Ishikawa (cell line): ENCODE data around the gene CST8.

Experiments
- CEBPB ChIP-seq: IDR thresholded peaks from 2 replicates; pipeline ENCODE4 v1.6.1; 2012
- CREB1 ChIP-seq: IDR thresholded peaks from 2 replicates; pipeline ENCODE4 v1.6.1; 2012; ENCODE audit warnings: low read depth
- EGR1 ChIP-seq: IDR thresholded peaks from 2 replicates; pipeline ENCODE4 v1.6.1; 2012
- EP300 ChIP-seq: IDR thresholded peaks from 2 replicates; pipeline ENCODE4 v1.6.1; 2012; ENCODE audit warnings: borderline replicate concordance
- FOXM1 ChIP-seq: IDR thresholded peaks from 2 replicates; pipeline ENCODE4 v1.6.1; 2012; ENCODE audit warnings: low read depth, borderline replicate concordance
- NFIC ChIP-seq: IDR thresholded peaks from 2 replicates; pipeline ENCODE4 v1.6.1; 2012
- RAD21 ChIP-seq: IDR thresholded peaks from 2 replicates; pipeline ENCODE4 v1.6.1; 2012; ENCODE audit warnings: low read depth
- REST ChIP-seq: IDR thresholded peaks from 2 replicates; pipeline ENCODE4 v1.6.1; 2012; ENCODE audit warnings: low read depth, mild to moderate bottlenecking
- TAF1 ChIP-seq: IDR thresholded peaks from 2 replicates; pipeline ENCODE4 v1.6.1; 2012; ENCODE audit warnings: low read depth, mild to moderate bottlenecking
- TCF12 ChIP-seq: IDR thresholded peaks from 2 replicates; pipeline ENCODE4 v1.6.1; 2012; ENCODE audit warnings: low read depth
- TEAD4 ChIP-seq: IDR thresholded peaks from 2 replicates; pipeline ENCODE4 v1.6.1; 2012
- USF1 ChIP-seq: IDR thresholded peaks from 2 replicates; pipeline ENCODE4 v1.6.1; 2012
- YY1 ChIP-seq: IDR thresholded peaks from 2 replicates; pipeline ENCODE4 v1.6.1; 2012; ENCODE audit warnings: low read depth
- ZBTB7A ChIP-seq: IDR thresholded peaks from 2 replicates; pipeline ENCODE4 v1.6.1; 2012; ENCODE audit warnings: low read depth
- TF ChIP-seq, protein P1 (sequence below): IDR thresholded peaks from 2 replicates; pipeline ENCODE4 v1.6.1; 2012

The CST8 gene

GRCh38 chr20:23490817-23491216, at the start of gene CST8:
Gene CST8 (plus strand): TSS chr20:23491117. CDS start chr20:23491668, 551 bp downstream.
- TF ChIP-seq YY1 (no peak), CREB1 (no peak), NFIC (no peak), TCF12 (no peak), TAF1 (no peak), EP300 (no peak), REST (no peak), FOXM1 (no peak)
- TF ChIP-seq, protein P1, sequence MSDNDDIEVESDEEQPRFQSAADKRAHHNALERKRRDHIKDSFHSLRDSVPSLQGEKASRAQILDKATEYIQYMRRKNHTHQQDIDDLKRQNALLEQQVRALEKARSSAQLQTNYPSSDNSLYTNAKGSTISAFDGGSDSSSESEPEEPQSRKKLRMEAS: no peak

DNA sequence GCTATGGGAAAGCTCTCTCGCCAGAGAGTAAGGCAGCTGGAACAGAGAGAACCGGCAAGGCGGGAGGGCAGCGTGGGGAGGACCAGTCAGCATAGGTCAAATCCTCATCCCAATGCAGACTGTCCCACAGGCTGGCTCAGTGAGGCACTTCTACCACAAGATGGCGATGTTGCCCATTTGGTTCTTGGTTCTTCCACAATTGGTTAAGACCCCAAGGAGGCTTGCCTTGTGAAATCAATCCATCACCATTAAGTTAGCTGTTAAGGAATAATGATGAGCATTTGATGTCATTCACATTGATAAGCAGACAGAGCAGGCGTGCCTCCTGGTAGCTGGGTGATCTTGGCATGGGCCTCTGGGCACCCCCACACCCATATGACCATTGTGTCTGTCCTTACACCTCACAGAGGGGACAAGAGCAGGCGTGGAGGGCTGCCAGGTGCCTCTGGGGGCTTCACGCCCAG, 49.0 kb upstream of the CST8 start:
- TF ChIP-seq RAD21 (peak; percentile 67), TCF12 (no peak), YY1 (no peak)

- TF ChIP-seq TEAD4: no peak
- no peak for TF ChIP-seq EP300
- no peak for TF ChIP-seq YY1
- TF ChIP-seq TAF1: no peak
Observed at GRCh38 chr20:23442436-23442835, 48.5 kb upstream of the CST8 start.

GRCh38 chr20:23444859-23445258, 46.1 kb upstream of the CST8 start:
- TF ChIP-seq USF1: no peak
- TF ChIP-seq CEBPB: no peak
- no peak for TF ChIP-seq NFIC
- TF ChIP-seq, protein P1: no peak
- TF ChIP-seq EGR1: no peak
- no peak for TF ChIP-seq TCF12
- no peak for TF ChIP-seq CREB1
- TF ChIP-seq YY1: no peak
- no peak for TF ChIP-seq EP300
- no peak for TF ChIP-seq TEAD4
- no peak for TF ChIP-seq RAD21
- TF ChIP-seq ZBTB7A: no peak
- no peak for TF ChIP-seq REST
- TF ChIP-seq FOXM1: no peak
- TF ChIP-seq TAF1: no peak

GRCh38 chr20:23445596-23446217, 45.2 kb upstream of the CST8 start:
- TF ChIP-seq TAF1 (no peak), RAD21 (no peak), ZBTB7A (no peak)

DNA sequence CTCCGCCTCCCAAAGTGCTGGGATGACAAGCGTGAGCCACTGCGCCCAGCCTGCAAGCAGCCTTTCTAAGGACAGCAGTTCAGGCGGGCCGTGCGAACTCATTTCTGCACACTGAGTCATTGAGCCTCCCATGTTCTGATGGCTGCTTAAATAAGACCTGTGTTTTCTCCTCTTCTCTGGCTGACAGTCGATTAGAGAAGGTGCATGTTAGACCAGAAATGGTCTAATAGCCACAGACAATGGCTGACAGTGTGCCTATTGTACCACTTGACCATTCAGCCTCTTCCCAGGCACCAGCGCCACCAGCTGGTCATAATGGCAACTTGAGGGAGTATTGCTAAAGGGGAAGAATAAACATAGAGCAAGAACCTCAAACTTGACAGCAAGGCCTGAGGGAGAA, 44.4 kb upstream of the CST8 start:
- TF ChIP-seq EP300 (no peak), YY1 (peak; percentile 78), FOXM1 (no peak), RAD21 (peak; percentile 74)
- TF ChIP-seq, protein P1: no peak

GRCh38 chr20:23448167-23448566, 42.8 kb upstream of the CST8 start:
- no peak for TF ChIP-seq CREB1
- no peak for TF ChIP-seq TAF1
- no peak for TF ChIP-seq REST
- TF ChIP-seq, protein P1: no peak
- TF ChIP-seq TEAD4: no peak
- TF ChIP-seq CEBPB: no peak
- no peak for TF ChIP-seq ZBTB7A
- no peak for TF ChIP-seq USF1
- no peak for TF ChIP-seq TCF12
- TF ChIP-seq EP300: no peak
- no peak for TF ChIP-seq YY1
